IPS-20b (cell line): ENCODE data around the gene CD96.
"Not testable (repeated sequence)": the region's sequence is repeated elsewhere in the genome, so short reads cannot be mapped to it uniquely, and the experiment has no call there.

Experiments used
- H3K27ac ChIP-seq: one replicate; pipeline ENCODE4 v1.5.1; 2013; ENCODE audit warnings: low read length
- H3K27me3 ChIP-seq: 2 replicates; pipeline ENCODE4 v1.6.1; 2013; ENCODE audit warnings: mild to moderate bottlenecking, low read length, inconsistent platforms; ENCODE audit not compliant: insufficient read depth
- H3K36me3 ChIP-seq: 2 replicates; pipeline ENCODE4 v1.6.1; 2013; ENCODE audit warnings: low read depth, mild to moderate bottlenecking, inconsistent platforms, low read length, moderate library complexity; ENCODE audit not compliant: insufficient read depth
- H3K4me1 ChIP-seq: 2 replicates; pipeline ENCODE4 v1.6.1; 2013; ENCODE audit warnings: mild to moderate bottlenecking, control low read depth, inconsistent platforms, low read length, moderate library complexity; ENCODE audit not compliant: insufficient read depth
- H3K4me3 ChIP-seq: 2 replicates; pipeline ENCODE4 v1.5.1; 2013; ENCODE audit warnings: mild to moderate bottlenecking, low read length, inconsistent platforms
- H3K9ac ChIP-seq: 2 replicates; pipeline ENCODE4 v1.6.1; 2013; ENCODE audit warnings: low read depth, mild to moderate bottlenecking, inconsistent platforms, low read length, moderate library complexity
- H3K9me3 ChIP-seq: 2 replicates; pipeline ENCODE4 v1.6.1; 2013; ENCODE audit warnings: mild to moderate bottlenecking, low read depth, low read length, inconsistent platforms; ENCODE audit not compliant: insufficient read depth

CD96 gene

GRCh38 chr3:111610612-111611054 lies 68.6 kb downstream of the CD96 start:
- Histone ChIP-seq H3K27ac (no peak overlapping the region), H3K36me3 (no peaks in the 10 kb centered on the region), H3K4me3 (no peak overlapping the region), H3K9me3 (no peaks in the 10 kb centered on the region), H3K9ac (no peak overlapping the region), H3K27me3 (no peaks in the 10 kb centered on the region), H3K4me1 (no peaks in the 10 kb centered on the region)

GRCh38 chr3:111613294-111613693 lies 71.3 kb downstream of the CD96 start:
- H3K27me3 ChIP-seq, result no peaks in the 10 kb centered on the region
- no peaks in the 10 kb centered on the region for H3K36me3 ChIP-seq
- no peak overlapping the region for H3K4me3 ChIP-seq
- H3K9me3 ChIP-seq, result peaks cover 9% of the 10 kb centered on the region
- H3K27ac ChIP-seq, result no peak overlapping the region
- no peak overlapping the region for H3K9ac ChIP-seq
- H3K4me1 ChIP-seq, result no peaks in the 10 kb centered on the region

- Histone ChIP-seq H3K36me3 (no peaks in the 10 kb centered on the region), H3K27ac (no peak overlapping the region), H3K9ac (no peak overlapping the region), H3K4me1 (no peaks in the 10 kb centered on the region), H3K9me3 (peaks cover 9% of the 10 kb centered on the region), H3K27me3 (no peaks in the 10 kb centered on the region), H3K4me3 (no peak overlapping the region)
Observed at GRCh38 chr3:111615880-111616279, 73.9 kb downstream of the CD96 start.

GRCh38 chr3:111616417-111617105 lies 74.6 kb downstream of the CD96 start:
- no peak overlapping the region for H3K27ac ChIP-seq
- H3K27me3 ChIP-seq, result no peaks in the 10 kb centered on the region
- no peaks in the 10 kb centered on the region for H3K36me3 ChIP-seq

GRCh38 chr3:111617406-111617805 lies 75.4 kb downstream of the CD96 start:
- H3K9ac ChIP-seq, result no peak overlapping the region
- no peak overlapping the region for H3K4me3 ChIP-seq
- peaks cover 9% of the 10 kb centered on the region for H3K9me3 ChIP-seq
- H3K27ac ChIP-seq, result no peak overlapping the region
- H3K27me3 ChIP-seq, result no peaks in the 10 kb centered on the region
- H3K36me3 ChIP-seq, result no peaks in the 10 kb centered on the region
- H3K4me1 ChIP-seq, result no peaks in the 10 kb centered on the region

More at GRCh38 chr3:111616417-111617105, 74.6 kb downstream of the CD96 start:
- no peak overlapping the region for H3K9ac ChIP-seq
- no peaks in the 10 kb centered on the region for H3K4me1 ChIP-seq
- no peak overlapping the region for H3K4me3 ChIP-seq
- H3K9me3 ChIP-seq, result peaks cover 9% of the 10 kb centered on the region

GRCh38 chr3:111617912-111618601 lies 76.1 kb downstream of the CD96 start:
- no peak overlapping the region for H3K4me3 ChIP-seq
- peaks cover 9% of the 10 kb centered on the region for H3K9me3 ChIP-seq
- no peaks in the 10 kb centered on the region for H3K36me3 ChIP-seq
- no peak overlapping the region for H3K27ac ChIP-seq
- H3K4me1 ChIP-seq, result no peaks in the 10 kb centered on the region
- no peak overlapping the region for H3K9ac ChIP-seq
- no peaks in the 10 kb centered on the region for H3K27me3 ChIP-seq

GRCh38 chr3:111618945-111619344 lies 76.9 kb downstream of the CD96 start:
- Histone ChIP-seq H3K36me3 (no peaks in the 10 kb centered on the region), H3K4me1 (no peaks in the 10 kb centered on the region), H3K9ac (no peak overlapping the region), H3K27ac (no peak overlapping the region), H3K4me3 (no peak overlapping the region), H3K9me3 (peaks cover 9% of the 10 kb centered on the region), H3K27me3 (no peaks in the 10 kb centered on the region)

- H3K27me3 ChIP-seq, result no peaks in the 10 kb centered on the region
- H3K4me3 ChIP-seq, result no peak overlapping the region
- no peaks in the 10 kb centered on the region for H3K36me3 ChIP-seq
- H3K4me1 ChIP-seq, result no peaks in the 10 kb centered on the region
- no peak overlapping the region for H3K27ac ChIP-seq
- no peak overlapping the region for H3K9ac ChIP-seq
- H3K9me3 ChIP-seq, result peaks cover 9% of the 10 kb centered on the region
Observed at GRCh38 chr3:111619833-111620232, 77.8 kb downstream of the CD96 start.

GRCh38 chr3:111621535-111621934 lies 79.5 kb downstream of the CD96 start:
- H3K4me1 ChIP-seq, result no peaks in the 10 kb centered on the region
- H3K9ac ChIP-seq, result no peak overlapping the region
- no peaks in the 10 kb centered on the region for H3K36me3 ChIP-seq
- no peak overlapping the region for H3K4me3 ChIP-seq
- H3K27ac ChIP-seq, result no peak overlapping the region
- peaks cover 9% of the 10 kb centered on the region for H3K9me3 ChIP-seq
- H3K27me3 ChIP-seq, result no peaks in the 10 kb centered on the region

- Histone ChIP-seq H3K27ac (no peak overlapping the region), H3K9me3 (peaks cover 5% of the 10 kb centered on the region; the same call in 1 of the 2 replicates), H3K27me3 (no peaks in the 10 kb centered on the region), H3K9ac (no peak overlapping the region), H3K4me1 (no peaks in the 10 kb centered on the region), H3K4me3 (no peak overlapping the region), H3K36me3 (no peaks in the 10 kb centered on the region)
Observed at GRCh38 chr3:111627092-111627491, 85.1 kb downstream of the CD96 start.

GRCh38 chr3:111629018-111629417 lies 87.0 kb downstream of the CD96 start:
- H3K36me3 ChIP-seq, H3K9me3 ChIP-seq, H3K9ac ChIP-seq, H3K4me3 ChIP-seq, H3K27ac ChIP-seq, H3K27me3 ChIP-seq, H3K4me1 ChIP-seq: not testable (repeated sequence)

- not testable (repeated sequence) for H3K27me3 ChIP-seq, H3K4me1 ChIP-seq, H3K27ac ChIP-seq, H3K9ac ChIP-seq, H3K4me3 ChIP-seq, H3K9me3 ChIP-seq, H3K36me3 ChIP-seq
Observed at GRCh38 chr3:111630638-111631037, 88.6 kb downstream of the CD96 start.
